Neural crest cell (in vitro differentiated cells): Measurements from ENCODE around the gene CD248. TPM values are rescaled to one million over a fixed set of nuclear protein-coding genes. Genes with fewer than 3 reads are reported as not detected.

Source experiments
- DNase-seq: peaks from one replicate; pipeline ENCODE4 v3.0.0; 2021; ENCODE audit warnings: low read depth, mixed read lengths, low spot score
- H3K27ac Mint-ChIP-seq: one replicate; pipeline ENCODE4 v1.8.0; 2021; ENCODE audit warnings: mild to moderate bottlenecking, mixed read lengths; ENCODE audit not compliant: unreplicated experiment
- H3K27me3 Mint-ChIP-seq: 2 replicates; pipeline ENCODE4 v1.8.0; 2021; ENCODE audit warnings: low read depth, mild to moderate bottlenecking, mixed read lengths
- H3K36me3 Mint-ChIP-seq: 2 replicates; pipeline ENCODE4 v1.8.0; 2021; ENCODE audit warnings: low read depth, mild to moderate bottlenecking, mixed read lengths
- H3K4me1 Mint-ChIP-seq: 2 replicates; pipeline ENCODE4 v1.8.0; 2021; ENCODE audit warnings: mixed read lengths
- H3K4me3 Mint-ChIP-seq: one replicate; pipeline ENCODE4 v1.8.0; 2021; ENCODE audit warnings: mild to moderate bottlenecking, mixed read lengths
- H3K9me3 Mint-ChIP-seq: 2 replicates; pipeline ENCODE4 v1.8.0; 2021; ENCODE audit warnings: mixed read lengths
- total RNA-seq: library from RNA; stranded (reverse); gene quantifications from 2 replicates; pipeline ENCODE4 v1.2.1, GENCODE V29; 2021
- TF ChIP-seq, protein P1 (sequence below): fragments of 200-600 bp; sonication (generic); conservative IDR thresholded peaks from 2 replicates; pipeline ENCODE4 v1.5.0; 2021; ENCODE audit warnings: antibody characterized with exemption, mild to moderate bottlenecking

CD248 gene
- total RNA-seq, 1 donor from 2014 or later, result 4.2 TPM

DNA sequence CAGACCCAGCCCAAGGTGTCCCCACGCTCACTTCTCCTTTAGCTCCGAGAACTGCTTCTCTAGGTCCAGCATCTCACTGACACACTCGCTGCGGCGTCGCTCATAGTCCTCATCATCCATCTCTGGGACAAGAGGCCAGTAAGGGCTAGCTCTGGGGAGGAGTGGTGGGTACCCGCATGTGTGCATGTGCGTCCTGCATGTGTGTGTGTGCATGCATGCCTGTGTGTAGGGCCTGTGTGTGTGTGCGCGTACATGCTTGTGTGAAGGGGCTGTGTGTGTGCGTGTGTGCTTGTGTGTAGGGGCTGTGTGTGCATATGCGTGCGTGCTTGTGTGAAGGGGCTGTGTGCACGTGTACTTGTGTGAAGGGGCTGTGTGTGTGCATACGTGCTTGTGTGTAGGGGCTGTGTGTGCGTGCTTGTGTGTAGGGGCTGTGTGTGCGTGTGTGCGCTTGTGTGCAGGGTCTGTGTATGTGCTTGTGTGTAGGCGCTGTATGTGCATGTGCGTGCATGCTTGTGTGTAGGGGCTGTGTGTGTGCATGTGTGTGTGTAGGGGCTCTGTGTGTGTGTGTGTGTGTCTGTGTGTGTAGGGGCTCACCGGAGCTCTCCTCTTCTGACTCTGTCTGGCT is 24.8 kb upstream of the CD248 start:
- DNase-seq, result no peak
- peaks cover 40% of the 10 kb centered on the region for H3K4me1 Mint-ChIP-seq

DNA sequence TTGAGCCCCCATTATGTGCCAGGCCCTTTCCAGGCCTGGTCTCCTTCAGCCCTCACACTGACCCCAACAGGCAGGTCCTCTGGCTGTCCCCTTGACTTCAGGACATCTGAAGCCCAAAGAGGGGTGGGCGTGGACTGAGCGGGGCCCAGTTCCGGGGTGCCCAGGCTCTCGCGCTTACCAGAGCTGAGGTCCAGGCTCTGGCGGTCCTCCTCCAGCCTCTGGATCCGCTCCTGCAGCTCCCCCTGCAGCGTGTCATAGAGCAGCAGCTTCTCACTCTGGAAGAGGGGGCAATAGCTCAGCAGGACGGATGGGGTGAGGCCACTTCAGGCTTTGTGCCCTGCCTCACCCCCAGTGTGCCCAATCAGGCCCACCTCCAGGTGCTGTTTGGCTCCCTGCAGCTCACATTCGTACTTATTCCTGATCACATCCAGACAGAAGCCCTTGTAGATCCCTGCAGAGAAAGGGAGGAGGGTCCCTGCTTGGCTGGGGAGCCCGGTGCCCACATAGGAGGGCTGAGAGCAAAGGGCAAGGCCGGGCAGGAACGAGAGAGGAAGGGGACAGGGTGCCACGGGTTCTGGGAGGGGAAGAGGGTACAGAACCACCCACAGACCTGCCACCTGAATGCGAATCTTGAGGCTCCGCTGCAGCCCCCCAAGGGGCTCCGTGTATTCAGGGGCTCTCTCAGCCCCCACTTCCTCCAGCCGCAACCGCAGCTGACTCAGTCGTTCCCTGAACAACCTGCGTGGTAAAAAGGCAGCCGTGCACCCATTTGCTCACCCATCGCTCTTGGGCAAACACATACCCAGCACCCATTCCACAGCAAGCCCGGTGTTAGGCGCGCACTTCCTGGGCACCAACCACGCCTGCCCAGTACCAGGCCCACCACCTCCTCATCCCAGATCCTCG is 24.0 kb upstream of the CD248 start:
- peaks cover 4% of the 10 kb centered on the region for H3K36me3 Mint-ChIP-seq
- H3K4me1 Mint-ChIP-seq, result peaks cover 42% of the 10 kb centered on the region
- DNase-seq, result no peak
- no peaks in the 10 kb centered on the region for H3K27me3 Mint-ChIP-seq
- H3K4me3 Mint-ChIP-seq, result no peak overlapping the region
- H3K27ac Mint-ChIP-seq, result no peak overlapping the region
- TF ChIP-seq, protein P1, sequence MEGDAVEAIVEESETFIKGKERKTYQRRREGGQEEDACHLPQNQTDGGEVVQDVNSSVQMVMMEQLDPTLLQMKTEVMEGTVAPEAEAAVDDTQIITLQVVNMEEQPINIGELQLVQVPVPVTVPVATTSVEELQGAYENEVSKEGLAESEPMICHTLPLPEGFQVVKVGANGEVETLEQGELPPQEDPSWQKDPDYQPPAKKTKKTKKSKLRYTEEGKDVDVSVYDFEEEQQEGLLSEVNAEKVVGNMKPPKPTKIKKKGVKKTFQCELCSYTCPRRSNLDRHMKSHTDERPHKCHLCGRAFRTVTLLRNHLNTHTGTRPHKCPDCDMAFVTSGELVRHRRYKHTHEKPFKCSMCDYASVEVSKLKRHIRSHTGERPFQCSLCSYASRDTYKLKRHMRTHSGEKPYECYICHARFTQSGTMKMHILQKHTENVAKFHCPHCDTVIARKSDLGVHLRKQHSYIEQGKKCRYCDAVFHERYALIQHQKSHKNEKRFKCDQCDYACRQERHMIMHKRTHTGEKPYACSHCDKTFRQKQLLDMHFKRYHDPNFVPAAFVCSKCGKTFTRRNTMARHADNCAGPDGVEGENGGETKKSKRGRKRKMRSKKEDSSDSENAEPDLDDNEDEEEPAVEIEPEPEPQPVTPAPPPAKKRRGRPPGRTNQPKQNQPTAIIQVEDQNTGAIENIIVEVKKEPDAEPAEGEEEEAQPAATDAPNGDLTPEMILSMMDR, result no peak
- no peaks in the 10 kb centered on the region for H3K9me3 Mint-ChIP-seq

More for the DNA sequence above, 24.8 kb upstream of the CD248 start:
- H3K4me3 Mint-ChIP-seq, result peak overlapping the region; percentile 72
- no peaks in the 10 kb centered on the region for H3K9me3 Mint-ChIP-seq
- TF ChIP-seq, protein P1, result no peak
- no peak overlapping the region for H3K27ac Mint-ChIP-seq
- peaks cover 4% of the 10 kb centered on the region for H3K36me3 Mint-ChIP-seq
- H3K27me3 Mint-ChIP-seq, result no peaks in the 10 kb centered on the region

DNA sequence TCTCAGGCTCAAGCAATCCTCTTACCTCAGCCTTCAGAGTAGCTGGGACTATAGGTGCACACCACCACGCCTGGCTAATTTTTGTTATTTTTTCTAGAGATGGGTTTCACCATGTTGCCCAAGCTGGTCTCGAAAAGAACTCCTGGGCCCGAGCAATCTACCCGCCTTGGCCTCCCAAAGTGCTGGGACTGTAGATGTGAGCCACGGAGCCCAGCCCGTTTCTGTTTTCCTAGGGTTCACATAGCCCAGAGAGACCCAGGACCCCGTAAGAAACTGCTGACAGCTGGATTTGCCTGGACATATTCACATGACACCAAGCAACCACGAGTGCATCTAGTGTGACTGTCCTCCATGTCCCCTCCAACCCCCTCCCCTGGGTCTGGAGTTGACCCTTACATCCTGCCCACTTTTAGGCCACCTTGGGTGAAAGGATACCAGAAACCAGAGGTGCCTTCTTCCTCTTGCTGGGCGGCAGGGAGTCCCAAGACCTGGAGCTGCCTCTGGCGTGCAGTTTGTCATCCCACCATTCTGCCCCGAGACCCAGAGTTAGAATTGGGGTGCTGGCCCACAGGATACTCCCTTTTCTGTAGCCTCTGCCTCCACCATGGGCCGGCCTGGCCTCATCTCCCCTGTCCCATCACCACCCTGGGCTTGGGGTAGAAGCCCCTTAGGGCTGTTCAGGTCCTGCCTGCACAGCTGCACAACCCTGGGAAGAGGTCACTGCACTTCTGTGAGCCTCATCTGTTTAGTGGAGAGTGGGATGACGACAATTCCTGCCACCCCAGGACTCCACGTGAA is 23.0 kb upstream of the CD248 start:
- Mint-ChIP-seq H3K4me3 (no peak overlapping the region), H3K9me3 (no peaks in the 10 kb centered on the region), H3K27me3 (no peaks in the 10 kb centered on the region), H3K36me3 (peaks cover 4% of the 10 kb centered on the region), H3K27ac (no peak overlapping the region), H3K4me1 (peaks cover 38% of the 10 kb centered on the region)
- TF ChIP-seq, protein P1, result no peak
- DNase-seq, result no peak

DNA sequence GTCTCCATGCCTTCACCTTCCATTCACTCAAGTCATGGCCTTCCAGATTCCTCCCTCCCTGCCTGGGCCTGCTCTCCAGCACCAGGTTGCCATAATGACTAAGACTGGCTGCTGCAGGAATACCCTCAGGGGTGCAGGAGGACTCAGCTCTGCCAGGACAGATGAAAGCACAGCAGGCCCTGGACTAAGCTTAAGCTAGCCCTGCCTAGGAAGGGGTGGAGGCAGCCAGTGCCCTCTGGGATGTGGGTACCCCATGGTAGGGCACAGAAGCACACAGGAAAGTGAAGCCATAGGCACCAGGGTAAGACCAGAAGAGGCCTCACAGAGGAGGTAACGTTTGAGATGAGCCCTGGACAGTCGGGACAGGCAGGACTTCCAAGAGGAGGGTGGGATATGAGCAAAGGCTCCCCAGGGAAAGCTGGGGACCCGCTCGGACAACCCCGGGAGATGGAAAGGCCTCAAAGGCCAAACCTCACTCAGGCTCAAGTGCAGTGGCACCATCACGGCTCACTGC is 22.4 kb upstream of the CD248 start:
- no peak overlapping the region for H3K27ac Mint-ChIP-seq
- no peaks in the 10 kb centered on the region for H3K27me3 Mint-ChIP-seq
- peaks cover 31% of the 10 kb centered on the region for H3K4me1 Mint-ChIP-seq
- TF ChIP-seq, protein P1, result no peak
- no peak for DNase-seq
- H3K4me3 Mint-ChIP-seq, result peak overlapping the region; percentile 49
- no peaks in the 10 kb centered on the region for H3K9me3 Mint-ChIP-seq
- peaks cover 4% of the 10 kb centered on the region for H3K36me3 Mint-ChIP-seq
